HS-27A (cell line): Measurements from ENCODE around the gene LMTK2.

Experiments used
- DNase-seq: peaks from one replicate; pipeline ENCODE4 v3.0.0-alpha.2; 2012; ENCODE audit warnings: low read depth, missing footprints

Gene LMTK2

DNA sequence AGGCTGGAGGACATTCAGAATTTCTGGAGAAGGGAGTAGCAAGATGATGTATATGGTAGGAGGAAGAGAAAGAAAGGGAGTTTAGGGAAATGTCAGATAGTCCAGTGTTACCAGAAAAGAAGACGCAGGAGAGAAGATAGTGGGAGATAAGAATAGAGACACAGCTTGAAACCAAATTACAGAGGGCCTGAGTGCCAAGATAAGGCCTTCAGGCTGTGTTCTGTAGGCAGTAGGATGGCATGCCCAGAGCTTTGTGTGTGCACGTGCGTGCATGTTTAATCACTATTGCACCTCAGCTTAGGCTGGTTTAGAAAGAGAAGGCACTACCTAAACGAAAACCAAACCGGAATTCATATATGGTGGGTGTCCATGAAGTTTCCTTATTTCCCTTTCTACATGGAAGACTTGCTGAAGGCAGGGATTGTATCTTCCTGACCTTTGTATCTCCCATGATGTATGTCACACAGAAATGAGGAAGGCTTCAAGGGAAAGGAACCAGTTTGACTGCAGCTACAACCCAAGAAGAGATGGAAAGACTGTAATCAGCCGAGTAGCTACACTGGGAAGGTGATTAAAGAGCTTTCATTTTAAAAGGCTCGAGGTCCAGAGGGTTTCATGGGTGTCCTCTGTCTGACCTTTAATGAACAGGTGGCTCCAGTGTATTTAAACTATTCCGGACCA, 68.7 kb downstream of the LMTK2 start:
- DNase-seq, result no peak

DNA sequence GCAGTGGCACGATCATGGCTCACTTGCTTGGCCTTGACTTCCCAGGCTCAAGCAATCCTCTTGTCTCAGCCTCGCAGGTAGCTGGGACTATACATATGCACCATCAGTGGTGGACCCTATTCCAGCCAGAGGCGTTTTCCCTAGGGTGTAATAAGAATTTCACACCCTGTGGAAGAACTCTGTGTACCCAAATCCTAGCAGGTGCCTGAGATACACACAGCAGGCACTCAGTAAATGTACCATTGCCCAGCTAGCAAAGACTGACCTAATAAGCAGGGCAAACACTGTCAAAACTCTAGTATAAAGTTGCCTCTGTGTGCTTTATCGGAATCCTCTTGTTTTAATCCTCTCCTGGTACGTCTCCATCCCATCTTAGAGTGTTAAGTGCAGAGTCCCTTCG, 70.9 kb downstream of the LMTK2 start:
- DNase-seq, result no peak

DNA sequence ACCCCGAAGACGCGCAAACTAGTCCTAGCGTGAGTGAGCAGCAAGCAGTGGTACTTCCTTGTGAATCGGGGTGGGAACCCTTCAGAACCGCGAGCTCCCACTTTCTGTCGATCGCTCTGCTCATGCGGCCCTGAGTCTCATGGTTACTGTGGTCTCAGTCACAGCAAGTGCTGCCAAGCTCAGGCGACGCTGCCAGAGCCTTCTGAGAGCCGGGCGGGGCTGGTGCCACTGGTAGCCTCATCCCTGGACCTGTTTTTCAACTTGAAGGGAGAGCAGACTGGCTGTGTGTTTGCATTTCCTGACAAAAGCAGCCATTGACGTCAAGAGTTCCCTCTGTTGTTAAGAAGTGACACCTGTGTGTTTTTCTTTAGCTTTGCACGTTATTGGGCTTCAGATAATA, 71.7 kb downstream of the LMTK2 start:
- DNase-seq, result no peak

GRCh38 chr7:98178762-98179490, 72.3 kb downstream of the LMTK2 start:
- no peak for DNase-seq

DNA sequence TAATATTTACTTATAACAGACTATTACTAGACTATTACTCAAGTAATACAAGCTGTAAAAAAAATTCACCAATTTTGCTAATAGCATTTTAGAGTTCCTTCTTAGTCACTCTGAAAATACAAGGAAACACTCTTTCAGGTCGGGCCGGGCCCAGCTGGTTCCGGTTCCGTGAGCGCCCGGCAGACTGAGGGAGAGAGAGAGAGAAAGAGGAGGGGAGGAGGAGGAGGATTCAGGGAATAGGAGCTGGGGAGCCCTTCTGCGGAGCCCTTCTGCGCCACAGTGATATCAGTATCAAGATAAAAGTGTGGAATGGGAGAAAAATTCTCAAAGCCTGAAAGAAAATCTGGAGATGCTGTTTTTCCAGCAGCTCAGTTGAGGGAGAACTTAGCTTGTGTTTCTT, 74.1 kb downstream of the LMTK2 start:
- DNase-seq, result no peak

- DNase-seq, result no peak
Measured at GRCh38 chr7:98185101-98185500, 78.4 kb downstream of the LMTK2 start.

DNA sequence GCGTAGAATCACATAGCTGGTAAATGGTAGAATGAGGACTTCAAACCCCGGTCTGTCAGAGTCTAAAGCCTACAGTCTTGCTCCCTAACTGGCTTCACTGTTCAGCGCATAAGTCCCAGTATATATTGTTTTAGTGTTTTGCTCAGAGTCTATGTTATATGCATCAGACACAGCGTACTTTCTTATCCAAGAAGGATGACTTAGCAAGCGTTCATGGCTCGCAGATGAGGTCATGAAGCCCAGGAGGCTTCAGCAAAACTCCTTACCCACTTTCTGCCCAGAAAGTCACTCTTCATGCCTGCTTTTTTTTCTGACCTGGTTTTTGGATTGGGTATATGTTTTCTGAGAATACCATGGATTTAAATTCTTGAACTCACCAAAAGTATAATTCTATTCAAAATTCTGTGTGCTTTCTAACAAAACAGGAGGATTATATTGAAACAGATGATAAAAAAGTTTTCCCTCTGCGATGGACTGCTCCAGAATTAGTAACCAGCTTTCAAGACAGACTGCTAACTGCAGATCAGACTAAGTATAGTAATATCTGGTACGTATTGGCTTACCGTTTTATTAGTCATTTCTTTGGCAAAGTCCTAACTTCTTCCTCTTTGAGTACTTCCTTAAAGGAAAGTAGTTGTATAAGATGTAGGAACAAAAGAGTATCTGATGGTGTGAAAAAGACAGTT, 79.9 kb downstream of the LMTK2 start:
- DNase-seq, result no peak

DNA sequence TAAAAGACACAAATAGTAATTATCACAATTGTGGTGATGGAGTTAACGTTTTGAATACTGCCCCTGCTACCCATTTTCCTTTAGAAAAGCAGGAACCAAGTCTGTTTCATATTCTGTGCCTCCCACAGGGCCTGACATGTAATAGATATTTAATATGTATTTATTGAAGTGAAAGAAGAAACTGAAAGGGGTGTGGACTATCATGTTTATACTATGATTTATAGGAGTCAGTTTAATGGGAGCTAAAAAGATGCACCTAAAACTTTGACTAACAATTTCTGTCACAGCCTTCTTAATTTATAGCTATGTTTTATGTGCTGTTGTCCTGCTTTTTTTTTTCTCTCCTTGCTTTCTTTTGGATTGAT, 80.5 kb downstream of the LMTK2 start:
- no peak for DNase-seq

- DNase-seq, result no peak
Measured at GRCh38 chr7:98189559-98189958, 82.9 kb downstream of the LMTK2 start.

DNA sequence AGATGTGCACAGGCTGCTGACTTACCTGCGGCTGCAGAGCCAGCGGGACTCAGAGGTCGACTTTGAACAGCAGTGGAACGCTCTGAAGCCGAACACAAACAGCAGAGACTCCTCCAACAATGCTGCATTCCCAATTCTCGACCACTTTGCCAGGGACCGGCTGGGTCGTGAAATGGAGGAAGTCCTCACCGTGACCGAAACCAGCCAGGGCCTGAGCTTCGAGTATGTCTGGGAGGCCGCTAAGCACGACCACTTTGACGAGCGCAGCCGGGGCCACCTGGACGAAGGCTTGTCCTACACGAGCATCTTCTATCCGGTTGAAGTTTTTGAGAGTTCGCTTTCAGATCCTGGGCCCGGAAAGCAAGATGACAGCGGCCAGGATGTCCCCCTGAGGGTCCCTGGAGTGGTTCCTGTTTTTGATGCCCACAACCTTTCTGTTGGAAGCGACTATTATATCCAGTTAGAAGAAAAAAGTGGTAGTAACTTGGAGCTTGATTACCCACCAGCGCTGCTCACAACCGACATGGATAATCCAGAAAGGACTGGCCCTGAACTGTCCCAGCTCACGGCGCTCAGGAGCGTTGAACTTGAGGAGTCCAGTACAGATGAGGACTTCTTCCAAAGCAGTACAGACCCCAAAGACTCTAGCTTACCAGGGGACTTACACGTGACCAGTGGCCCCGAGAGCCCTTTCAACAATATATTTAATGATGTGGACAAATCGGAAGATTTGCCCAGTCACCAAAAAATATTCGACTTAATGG, 85.2 kb downstream of the LMTK2 start:
- DNase-seq, result no peak

DNA sequence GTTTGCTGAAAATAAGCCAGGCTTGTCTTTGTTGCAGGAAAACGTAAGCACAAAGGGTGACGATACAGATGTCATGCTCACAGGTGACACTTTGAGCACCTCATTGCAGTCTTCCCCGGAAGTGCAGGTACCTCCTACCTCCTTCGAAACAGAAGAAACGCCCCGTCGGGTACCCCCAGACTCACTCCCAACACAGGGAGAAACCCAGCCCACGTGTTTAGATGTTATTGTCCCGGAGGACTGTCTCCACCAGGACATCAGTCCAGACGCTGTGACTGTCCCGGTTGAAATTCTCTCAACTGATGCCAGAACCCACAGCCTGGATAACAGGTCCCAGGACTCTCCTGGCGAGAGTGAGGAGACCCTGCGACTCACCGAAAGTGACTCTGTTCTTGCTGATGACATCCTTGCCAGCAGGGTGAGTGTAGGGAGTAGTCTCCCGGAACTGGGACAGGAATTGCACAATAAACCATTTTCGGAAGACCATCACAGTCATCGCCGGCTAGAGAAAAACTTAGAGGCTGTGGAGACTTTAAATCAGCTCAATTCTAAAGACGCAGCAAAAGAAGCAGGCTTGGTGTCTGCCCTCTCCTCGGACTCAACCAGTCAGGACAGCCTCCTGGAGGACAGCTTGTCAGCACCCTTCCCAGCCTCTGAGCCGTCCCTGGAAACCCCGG, 86.3 kb downstream of the LMTK2 start:
- no peak for DNase-seq

GRCh38 chr7:98193474-98194180, 87.0 kb downstream of the LMTK2 start:
- no peak for DNase-seq

DNA sequence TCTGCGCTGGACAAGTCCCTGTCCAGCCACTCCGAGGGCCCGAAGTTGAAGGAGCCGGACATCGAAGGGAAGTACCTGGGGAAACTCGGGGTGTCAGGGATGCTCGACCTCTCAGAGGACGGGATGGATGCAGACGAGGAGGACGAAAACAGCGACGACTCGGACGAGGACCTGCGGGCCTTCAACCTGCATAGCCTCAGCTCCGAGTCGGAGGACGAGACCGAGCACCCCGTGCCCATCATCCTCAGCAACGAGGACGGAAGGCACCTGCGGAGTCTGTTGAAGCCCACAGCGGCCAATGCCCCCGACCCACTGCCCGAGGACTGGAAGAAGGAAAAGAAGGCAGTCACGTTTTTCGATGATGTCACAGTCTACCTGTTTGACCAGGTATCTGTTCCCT, 87.5 kb downstream of the LMTK2 start:
- no peak for DNase-seq

- no peak for DNase-seq
Measured at GRCh38 chr7:98194672-98195457, 88.2 kb downstream of the LMTK2 start.

DNA sequence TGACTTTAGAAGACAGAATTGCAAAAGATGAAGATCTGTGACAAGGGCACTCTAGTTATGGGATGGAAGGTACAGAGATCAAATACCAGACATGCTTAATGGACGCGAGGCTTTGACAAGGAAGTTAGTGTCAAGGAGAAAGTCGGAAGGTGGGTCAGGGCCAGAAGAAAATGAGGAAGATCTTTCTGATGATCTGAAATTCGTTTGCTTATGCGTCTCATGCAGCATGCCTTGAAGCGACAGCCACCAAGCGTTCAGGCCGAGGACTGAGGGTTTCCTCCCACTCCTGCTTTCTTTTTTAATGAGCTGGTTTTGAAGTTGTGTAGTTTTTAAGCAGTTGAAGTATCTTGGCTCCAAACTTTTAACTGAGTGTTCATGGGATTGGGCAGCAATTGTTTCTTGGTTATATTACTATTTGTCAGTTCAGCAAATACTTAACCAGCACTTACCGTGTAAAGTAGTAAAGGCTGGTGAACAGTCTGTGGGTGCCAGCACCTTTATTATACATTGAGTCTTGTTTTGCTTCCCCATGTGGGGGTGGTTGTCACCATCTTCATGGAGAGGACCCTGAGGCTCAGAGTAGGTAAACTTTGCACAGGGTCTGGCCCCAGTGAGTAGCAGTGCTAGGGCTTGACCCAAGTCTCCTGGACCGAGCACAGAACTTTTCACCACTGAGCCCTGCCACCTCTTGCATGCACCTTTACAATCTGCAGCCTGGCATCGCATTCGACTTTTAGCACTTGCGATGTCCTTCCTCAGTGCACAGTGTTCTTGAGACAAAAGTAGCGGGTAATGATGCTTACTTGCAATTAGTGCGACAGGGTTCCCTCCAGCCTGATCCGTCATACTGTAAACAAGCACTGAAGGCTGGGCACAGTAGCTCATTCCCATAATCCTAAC, 90.3 kb downstream of the LMTK2 start:
- no peak for DNase-seq

- DNase-seq, result no peak
Measured at GRCh38 chr7:98199131-98199530, 92.5 kb downstream of the LMTK2 start.

- no peak for DNase-seq
Measured at GRCh38 chr7:98200364-98200763, 93.7 kb downstream of the LMTK2 start.

DNA sequence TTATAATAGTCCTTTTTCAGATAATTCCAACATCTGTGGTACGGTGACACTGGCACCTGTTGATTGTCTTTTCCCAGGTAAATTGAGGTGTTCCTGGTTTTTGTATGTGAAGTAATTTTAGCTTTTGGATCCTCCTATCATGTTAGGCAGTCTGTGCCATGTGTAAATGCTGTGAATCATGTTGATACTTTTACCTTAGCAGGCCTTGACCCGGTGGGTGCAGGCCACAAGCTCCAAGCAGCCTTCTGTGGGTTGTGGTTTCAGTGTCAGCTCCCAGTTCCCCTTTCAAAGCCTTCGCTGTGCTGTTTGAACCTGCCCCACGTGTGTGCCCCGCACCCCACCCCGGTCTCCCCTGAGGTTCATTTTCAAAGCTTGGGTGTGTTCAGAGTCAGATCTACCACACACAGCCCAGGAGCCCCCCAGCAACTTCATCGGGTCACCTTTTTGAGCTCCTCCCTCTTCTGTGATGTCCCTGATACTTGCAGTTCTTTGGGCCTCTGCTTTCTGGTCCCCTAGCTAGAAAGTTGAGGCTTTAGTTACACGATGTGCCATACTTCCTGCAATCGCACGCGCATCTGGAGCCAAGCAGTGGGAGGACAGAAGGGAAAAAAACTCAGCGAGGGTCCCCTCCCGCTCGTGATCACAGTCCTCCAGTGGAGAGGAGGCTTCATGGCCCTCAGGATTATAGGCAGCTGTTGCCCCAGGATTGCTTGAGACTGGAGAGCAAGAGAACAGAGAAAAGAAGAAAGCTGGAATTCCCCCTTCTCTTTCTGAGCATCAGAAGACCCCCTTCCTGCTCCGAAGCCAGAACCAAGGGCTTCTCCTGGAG, 95.9 kb downstream of the LMTK2 start:
- DNase-seq, result no peak
